Vagina (tissue), 2 donors: Measurements from ENCODE around the gene ZGRF1. TPM values are rescaled to one million over a fixed set of nuclear protein-coding genes. Genes with fewer than 3 reads are reported as not detected.
A peak's percentile ranks its signal among the peaks of the same experiment; 100 is the strongest.

Experiments
- DNase-seq, 2 donors: peaks; one replicate each; pipeline ENCODE4 v3.0.0-alpha.2; 2017; ENCODE audit errors: extremely low spot score in 2 of 2
- H3K27ac ChIP-seq: fragments of 200-600 bp; sonication (generic); one replicate; pipeline ENCODE4 v1.5.1; 2019
- H3K27me3 ChIP-seq: fragments of 200-600 bp; sonication (generic); one replicate; pipeline ENCODE4 v1.5.1; 2019
- H3K36me3 ChIP-seq, 2 donors: fragments of 200-600 bp; sonication (generic); one replicate each; pipeline ENCODE4 v1.5.1; 2017 to 2019
- H3K4me1 ChIP-seq: fragments of 200-600 bp; sonication (generic); one replicate; pipeline ENCODE4 v1.5.1; 2019
- H3K4me3 ChIP-seq, 2 donors: fragments of 200-600 bp; sonication (generic); 1 replicate in 1 of 2; 2 replicates in 1 of 2; pipeline ENCODE4 v1.5.1; 2016 to 2019
- H3K9me3 ChIP-seq: fragments of 200-600 bp; sonication (generic); one replicate; pipeline ENCODE4 v1.5.1; 2019
- POLR2A ChIP-seq, 2 donors: fragments of 450-650 bp; IDR thresholded peaks; one replicate each; pipeline ENCODE4 v1.6.1; 2017; ENCODE audit warnings: antibody characterized with exemption in 2 of 2, mild to moderate bottlenecking in 2 of 2, moderate library complexity in 2 of 2
- POLR2AphosphoS5 ChIP-seq, 2 donors: sonication (generic); formaldehyde crosslinking; IDR thresholded peaks; one replicate each; pipeline ENCODE4 v1.9.0; 2017; ENCODE audit warnings: antibody characterized with exemption in 2 of 2, mild to moderate bottlenecking in 2 of 2, low read depth in 1 of 2; ENCODE audit not compliant: insufficient read depth in 1 of 2
- intact Hi-C: fragments of 100-400 bp; cut with DNase I; formaldehyde crosslinking; loops from one replicate; pipeline ENCODE4 v1.15.1; 2023
- total RNA-seq: library from RNA; depleted of rRNA; stranded (reverse); fragments of >200 nt; gene quantifications from one replicate; pipeline ENCODE4 v1.2.3, GENCODE V29; 2016
- TF ChIP-seq, protein P1 (sequence below), 3 experiments: fragments of 450-650 bp in 2 of 3; fragments of 200-600 bp in 1 of 3; sonication (generic) in 1 of 3; IDR thresholded peaks; one replicate each; pipeline ENCODE4 v1.5.1; 2017 to 2019; ENCODE audit warnings: antibody characterized with exemption in 3 of 3, mild to moderate bottlenecking in 2 of 3, moderate library complexity in 2 of 3

Gene ZGRF1
- total RNA-seq, 1 donor from 2014 or later: 5.6 TPM

DNA sequence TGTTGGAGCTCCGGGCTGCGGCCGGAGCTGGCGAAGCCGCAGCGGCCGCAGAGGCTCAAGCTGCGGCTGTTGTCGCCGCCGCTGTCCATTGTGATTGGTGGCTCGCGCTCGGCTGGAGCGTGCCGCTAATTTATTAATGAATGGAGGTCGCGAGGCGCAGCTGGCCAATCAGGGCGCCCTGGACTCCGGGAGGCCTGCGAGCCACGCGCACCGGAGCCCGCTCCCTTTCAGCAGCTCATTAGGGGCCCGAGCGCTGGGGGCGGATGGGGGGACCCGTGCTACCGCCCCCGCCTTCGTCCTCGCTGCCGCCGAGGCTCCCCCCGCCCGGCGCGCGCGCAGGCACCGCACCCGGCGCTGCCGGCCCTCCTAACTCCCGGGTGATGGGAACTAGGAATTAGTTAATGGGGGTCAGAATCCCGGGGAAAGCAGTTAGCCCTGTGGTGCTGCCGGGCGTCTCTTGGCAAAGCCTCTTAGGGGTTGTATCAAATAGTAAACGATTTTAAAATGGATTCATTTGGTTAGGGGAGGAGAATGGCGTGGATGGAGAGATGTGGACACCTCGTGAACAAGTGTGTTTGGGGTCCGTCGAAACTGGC, 120.1 kb downstream of the ZGRF1 start:
- Histone ChIP-seq H3K27ac (no peak overlapping the region), H3K9me3 (no peaks in the 10 kb centered on the region), H3K4me1 (peaks cover 30% of the 10 kb centered on the region), H3K27me3 (peaks cover 23% of the 10 kb centered on the region), H3K4me3 (peak overlapping the region; percentile 47 to 56), H3K36me3 (no peaks in the 10 kb centered on the region)
- no peak for DNase-seq
- TF ChIP-seq, protein P1, sequence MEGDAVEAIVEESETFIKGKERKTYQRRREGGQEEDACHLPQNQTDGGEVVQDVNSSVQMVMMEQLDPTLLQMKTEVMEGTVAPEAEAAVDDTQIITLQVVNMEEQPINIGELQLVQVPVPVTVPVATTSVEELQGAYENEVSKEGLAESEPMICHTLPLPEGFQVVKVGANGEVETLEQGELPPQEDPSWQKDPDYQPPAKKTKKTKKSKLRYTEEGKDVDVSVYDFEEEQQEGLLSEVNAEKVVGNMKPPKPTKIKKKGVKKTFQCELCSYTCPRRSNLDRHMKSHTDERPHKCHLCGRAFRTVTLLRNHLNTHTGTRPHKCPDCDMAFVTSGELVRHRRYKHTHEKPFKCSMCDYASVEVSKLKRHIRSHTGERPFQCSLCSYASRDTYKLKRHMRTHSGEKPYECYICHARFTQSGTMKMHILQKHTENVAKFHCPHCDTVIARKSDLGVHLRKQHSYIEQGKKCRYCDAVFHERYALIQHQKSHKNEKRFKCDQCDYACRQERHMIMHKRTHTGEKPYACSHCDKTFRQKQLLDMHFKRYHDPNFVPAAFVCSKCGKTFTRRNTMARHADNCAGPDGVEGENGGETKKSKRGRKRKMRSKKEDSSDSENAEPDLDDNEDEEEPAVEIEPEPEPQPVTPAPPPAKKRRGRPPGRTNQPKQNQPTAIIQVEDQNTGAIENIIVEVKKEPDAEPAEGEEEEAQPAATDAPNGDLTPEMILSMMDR (IDR thresholded peaks at IDR 0.05): no peak
- no peak for TF ChIP-seq POLR2AphosphoS5 (IDR thresholded peaks at IDR 0.05; ENCODE audit: insufficient read depth in 1 of 2, low read depth in 1 of 2)
- TF ChIP-seq POLR2A (IDR thresholded peaks at IDR 0.05): no peak
- intact Hi-C loops: no loop called here

DNA sequence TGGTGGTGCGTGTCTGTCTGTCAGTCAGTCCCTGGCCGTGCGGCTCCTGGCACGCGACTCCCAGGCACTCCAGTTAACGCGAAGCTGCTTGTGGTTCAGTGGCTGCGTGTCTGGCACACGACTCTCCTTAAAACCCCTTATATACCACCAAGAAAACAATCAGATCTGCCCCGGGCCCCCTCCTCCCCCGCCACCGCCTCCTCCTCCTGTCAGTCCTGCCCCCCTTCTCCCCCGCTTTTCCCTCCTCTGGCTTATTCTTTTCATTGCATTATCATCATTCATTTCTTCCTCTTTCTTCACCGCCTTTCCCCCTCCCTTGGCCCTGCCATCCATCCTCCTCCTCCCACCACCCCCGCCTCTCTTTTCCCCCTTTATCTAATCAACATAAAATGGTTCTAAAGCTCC, 120.6 kb downstream of the ZGRF1 start, which contains the start of gene NEUROG2:
TSS of gene NEUROG2 (minus strand) at position 115 of the 405 bp plus-strand sequence. CDS start 705 bp downstream, outside the sequence.
- peak within 1 kb of the TSS; percentile 47 to 56 for H3K4me3 ChIP-seq
- intact Hi-C loops: no loop called here
- H3K9me3 ChIP-seq: no peaks in the 10 kb centered on the region
- no peak within 1 kb of the TSS for H3K27ac ChIP-seq
- H3K4me1 ChIP-seq: peaks cover 31% of the 10 kb centered on the region
- TF ChIP-seq POLR2AphosphoS5 (IDR thresholded peaks at IDR 0.05; ENCODE audit: insufficient read depth in 1 of 2, low read depth in 1 of 2) (no peak), POLR2A (IDR thresholded peaks at IDR 0.05) (no peak)
- TF ChIP-seq, protein P1 (IDR thresholded peaks at IDR 0.05): no peak
- no peak for DNase-seq
- peaks cover 23% of the 10 kb centered on the region for H3K27me3 ChIP-seq
- no peaks in the 10 kb centered on the region for H3K36me3 ChIP-seq

DNA sequence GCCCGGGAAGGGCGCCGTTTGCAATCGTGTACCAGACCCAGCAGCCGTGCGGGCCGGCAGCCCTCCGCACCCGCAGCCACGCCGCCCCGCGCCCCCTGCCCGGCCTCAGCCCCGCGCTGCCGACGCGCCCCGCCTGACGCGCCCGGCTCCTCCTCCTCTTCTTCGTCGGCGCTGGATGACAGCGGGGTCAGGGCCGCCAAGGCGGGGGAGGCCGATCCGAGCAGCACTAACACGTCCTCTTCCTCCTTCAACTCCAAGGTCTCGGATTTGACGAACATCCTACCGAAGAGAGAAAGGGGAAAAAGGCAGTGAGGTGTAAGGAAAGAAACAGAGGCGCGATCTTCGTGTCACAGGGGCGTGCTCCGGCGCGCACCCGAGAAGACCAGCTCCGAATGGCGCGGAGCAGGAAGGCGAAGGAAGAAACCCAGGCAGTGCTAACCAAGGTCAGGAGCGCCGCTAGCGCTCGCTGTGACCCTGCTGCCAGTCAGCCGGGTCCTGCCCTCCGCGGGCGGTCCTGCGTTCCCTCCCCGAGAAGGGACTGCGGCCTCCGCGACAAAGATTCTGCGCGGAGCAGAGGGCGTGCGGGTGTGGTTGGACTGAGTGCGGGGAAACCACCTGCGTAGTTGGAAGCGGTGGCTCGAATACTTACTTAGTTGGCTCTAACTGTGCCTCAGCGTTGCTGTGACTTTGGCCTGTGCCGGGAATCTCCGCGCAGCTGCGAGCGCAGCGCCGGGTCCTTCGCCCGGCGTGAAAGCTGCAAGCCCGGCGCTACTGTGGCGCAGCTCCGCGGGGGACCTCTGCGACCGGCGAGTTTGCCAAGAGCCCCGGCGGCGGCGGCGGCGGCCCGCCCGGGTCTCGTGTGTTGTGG, 121.3 kb downstream of the ZGRF1 start:
- Histone ChIP-seq H3K27ac (no peak overlapping the region), H3K4me3 (peak overlapping the region; percentile 47 to 56), H3K27me3 (peaks cover 19% of the 10 kb centered on the region), H3K4me1 (peaks cover 38% of the 10 kb centered on the region), H3K9me3 (no peaks in the 10 kb centered on the region), H3K36me3 (no peaks in the 10 kb centered on the region)
- no peak for DNase-seq
- TF ChIP-seq POLR2A (IDR thresholded peaks at IDR 0.05) (no peak), POLR2AphosphoS5 (IDR thresholded peaks at IDR 0.05; ENCODE audit: insufficient read depth in 1 of 2, low read depth in 1 of 2) (no peak)
- TF ChIP-seq, protein P1 (IDR thresholded peaks at IDR 0.05): no peak
- intact Hi-C loops: no loop called here

DNA sequence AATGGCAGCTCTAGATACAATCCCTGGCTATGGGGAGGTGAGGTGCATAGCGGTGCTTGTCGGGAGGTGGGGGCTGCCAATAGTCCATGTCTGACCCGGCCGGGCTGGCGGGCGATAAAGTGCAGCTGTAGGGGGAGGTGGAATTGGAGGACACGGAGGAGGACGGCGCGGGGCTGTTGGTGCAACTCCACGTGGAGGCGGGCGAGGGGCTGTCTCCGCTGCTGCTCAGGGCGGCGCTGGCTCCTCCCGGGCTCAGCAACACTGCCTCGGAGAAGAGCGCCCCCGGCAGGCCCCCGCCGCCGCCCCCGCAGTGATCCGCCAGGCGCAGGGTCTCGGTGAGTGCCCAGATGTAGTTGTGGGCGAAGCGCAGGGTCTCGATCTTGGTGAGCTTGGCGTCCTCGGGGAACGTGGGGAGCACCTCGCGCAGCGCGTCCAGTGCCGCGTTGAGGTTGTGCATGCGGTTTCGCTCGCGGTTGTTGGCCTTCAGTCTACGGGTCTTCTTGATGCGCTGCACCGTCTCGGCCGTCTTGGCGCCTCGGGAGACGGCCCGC, 122.0 kb downstream of the ZGRF1 start:
- peaks cover 45% of the 10 kb centered on the region for H3K4me1 ChIP-seq
- no peak overlapping the region for H3K27ac ChIP-seq
- no peak for TF ChIP-seq POLR2AphosphoS5 (IDR thresholded peaks at IDR 0.05; ENCODE audit: insufficient read depth in 1 of 2, low read depth in 1 of 2)
- TF ChIP-seq POLR2A (IDR thresholded peaks at IDR 0.05): no peak
- TF ChIP-seq, protein P1 (IDR thresholded peaks at IDR 0.05): no peak
- peaks cover 21% of the 10 kb centered on the region for H3K27me3 ChIP-seq
- DNase-seq: no peak
- H3K36me3 ChIP-seq: no peaks in the 10 kb centered on the region
- no peaks in the 10 kb centered on the region for H3K9me3 ChIP-seq
- peak overlapping the region; percentile 47 to 56 for H3K4me3 ChIP-seq
- intact Hi-C loops: no loop called here
